ENCODE data around the gene VAMP4.

GRCh38 chr1:171753182-171753581 lies 11.3 kb upstream of the VAMP4 start:
- TF ChIP-seq CTCF (IDR thresholded peaks at IDR 0.05) = no peak
- TF ChIP-seq POLR2A (IDR thresholded peaks at IDR 0.05) = no peak
